Stimulated activated CD8-positive, alpha-beta memory T cell treated with anti-CD3 and anti-CD28 coated beads, Interleukin-2, amount 100 ng/mL, for 48 hours (primary cell): ENCODE results near the gene SKAP2.

ENCODE experiments used
- DNase-seq, 2 donors: peaks; one replicate each; pipeline ENCODE4 v3.0.0-alpha.2; 2020; ENCODE audit warnings: low read depth in 2 of 2

Gene SKAP2

DNA sequence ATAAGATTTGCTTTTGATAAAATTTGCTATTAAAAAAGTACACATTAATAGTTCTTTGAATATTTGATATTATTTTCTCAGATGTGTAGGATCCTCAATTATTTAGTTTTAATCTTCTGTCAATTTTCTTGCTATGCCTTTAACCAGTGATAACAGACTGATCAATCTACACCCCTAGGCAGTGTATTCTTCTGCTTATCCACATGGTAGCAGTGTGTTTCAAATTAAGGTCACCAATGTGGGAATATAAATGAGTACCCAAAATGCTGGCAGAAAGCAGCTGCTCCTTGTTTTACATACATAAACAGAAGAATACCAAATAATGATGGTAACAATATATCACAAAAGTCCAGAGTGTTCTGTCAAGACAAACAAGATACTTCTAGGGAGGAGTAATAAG lies 87.0 kb downstream of the SKAP2 start:
- no peak for DNase-seq

GRCh38 chr7:26760501-26760900 lies 103.9 kb downstream of the SKAP2 start:
- no peak for DNase-seq

DNA sequence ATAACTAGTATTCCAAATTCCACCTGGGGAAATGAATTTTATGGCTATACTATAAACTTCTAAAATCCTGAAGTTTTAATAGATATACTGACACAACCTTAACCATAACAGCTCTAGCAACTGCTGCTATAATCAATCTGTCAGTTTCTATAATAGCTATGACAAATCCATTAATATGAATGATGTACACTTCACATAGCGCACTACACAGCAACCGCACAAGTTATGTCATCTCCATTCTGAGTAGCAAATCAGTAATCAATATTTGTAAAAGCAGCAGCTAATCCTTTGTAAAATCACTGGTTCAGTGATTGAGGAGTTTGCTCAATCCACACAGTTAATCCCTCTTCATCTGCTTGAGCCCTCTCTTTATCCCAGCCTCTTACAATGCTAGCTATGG lies 105.3 kb downstream of the SKAP2 start:
- DNase-seq = no peak

DNA sequence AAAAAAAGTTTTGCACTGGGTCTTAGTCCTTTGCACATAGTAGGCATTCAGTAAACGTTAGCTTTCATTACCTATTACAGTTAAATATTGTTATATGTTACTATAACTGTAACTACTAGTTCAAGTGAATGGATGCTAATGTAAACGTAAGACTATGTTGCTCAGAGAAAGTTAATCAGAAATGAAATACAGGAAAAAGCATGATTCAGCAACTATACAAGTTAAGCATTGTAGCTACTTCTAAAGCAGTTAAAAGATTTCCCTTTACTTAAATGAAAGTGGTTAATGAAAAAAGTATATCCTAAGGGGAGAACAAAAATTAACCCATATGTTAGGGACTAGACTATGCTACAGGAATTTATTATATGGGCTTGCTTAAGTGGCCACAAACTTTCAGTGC lies 121.2 kb downstream of the SKAP2 start:
- no peak for DNase-seq

GRCh38 chr7:26735976-26736600 lies 128.3 kb downstream of the SKAP2 start:
- no peak for DNase-seq

GRCh38 chr7:26729150-26729775 lies 135.1 kb downstream of the SKAP2 start:
- DNase-seq = no peak

GRCh38 chr7:26726051-26726450 lies 138.3 kb downstream of the SKAP2 start:
- DNase-seq = no peak

- DNase-seq = no peak
Measured at GRCh38 chr7:26724795-26725194, 139.6 kb downstream of the SKAP2 start.

DNA sequence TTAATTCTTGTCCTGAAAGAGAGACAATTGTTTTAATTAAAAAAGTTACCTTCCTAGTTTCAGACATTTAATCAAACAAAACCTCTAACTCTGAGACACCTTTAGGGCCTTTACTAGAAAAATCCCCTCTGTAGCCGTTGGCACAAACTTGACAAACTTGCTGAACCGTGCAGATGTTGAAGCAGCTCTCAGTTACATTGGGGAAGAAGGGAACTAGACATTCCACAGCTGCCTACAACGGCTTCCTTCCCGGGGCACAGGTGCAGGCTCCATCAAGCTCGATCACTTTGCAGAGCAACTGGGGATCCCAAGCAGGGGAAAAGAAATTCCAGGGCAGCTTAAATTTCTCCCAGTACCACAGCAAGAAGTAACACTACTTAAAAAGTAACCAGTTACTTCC lies 141.3 kb downstream of the SKAP2 start:
- DNase-seq = no peak

DNA sequence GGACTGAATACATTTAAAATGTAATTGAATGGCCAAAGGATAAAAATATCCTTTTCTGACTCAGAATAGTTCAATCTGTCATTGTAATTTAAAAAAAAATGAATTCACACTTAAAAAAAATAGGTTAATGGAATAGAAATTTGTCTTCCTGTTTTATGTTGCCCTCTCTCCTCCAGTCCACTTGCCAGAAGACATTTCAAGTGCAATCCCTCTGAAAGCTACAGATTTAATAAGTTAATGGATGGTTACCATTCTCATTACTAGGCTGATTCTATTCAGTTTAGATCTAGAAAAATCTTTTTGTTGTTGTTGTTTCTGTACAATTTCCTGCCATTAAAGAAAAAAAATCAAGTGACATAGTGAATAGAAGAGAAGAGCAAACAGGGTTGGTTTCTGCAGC lies 142.9 kb downstream of the SKAP2 start:
- DNase-seq = no peak

DNA sequence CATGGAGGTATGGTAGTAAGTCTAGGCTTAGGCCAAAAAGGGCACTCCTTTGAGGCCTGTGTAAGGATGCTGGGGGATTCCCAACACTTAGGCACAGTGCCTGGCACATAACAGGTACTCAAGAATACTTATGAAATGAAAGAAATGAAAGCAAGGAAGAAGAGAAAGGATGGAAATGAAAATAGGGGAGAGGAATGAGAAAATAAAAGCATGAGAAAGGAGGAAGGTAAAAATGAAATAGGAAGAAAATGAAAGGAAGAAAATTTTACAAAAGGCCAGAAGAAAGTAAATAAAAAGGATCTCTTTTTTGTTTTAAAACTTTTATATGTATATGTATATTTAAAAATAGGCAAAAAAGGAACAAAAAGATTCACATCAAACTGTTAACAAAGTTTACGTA lies 146.3 kb downstream of the SKAP2 start:
- DNase-seq = no peak

- DNase-seq = no peak
Measured at GRCh38 chr7:26714438-26714837, 150.0 kb downstream of the SKAP2 start.

- DNase-seq = no peak
Measured at GRCh38 chr7:26714006-26714405, 150.4 kb downstream of the SKAP2 start.

DNA sequence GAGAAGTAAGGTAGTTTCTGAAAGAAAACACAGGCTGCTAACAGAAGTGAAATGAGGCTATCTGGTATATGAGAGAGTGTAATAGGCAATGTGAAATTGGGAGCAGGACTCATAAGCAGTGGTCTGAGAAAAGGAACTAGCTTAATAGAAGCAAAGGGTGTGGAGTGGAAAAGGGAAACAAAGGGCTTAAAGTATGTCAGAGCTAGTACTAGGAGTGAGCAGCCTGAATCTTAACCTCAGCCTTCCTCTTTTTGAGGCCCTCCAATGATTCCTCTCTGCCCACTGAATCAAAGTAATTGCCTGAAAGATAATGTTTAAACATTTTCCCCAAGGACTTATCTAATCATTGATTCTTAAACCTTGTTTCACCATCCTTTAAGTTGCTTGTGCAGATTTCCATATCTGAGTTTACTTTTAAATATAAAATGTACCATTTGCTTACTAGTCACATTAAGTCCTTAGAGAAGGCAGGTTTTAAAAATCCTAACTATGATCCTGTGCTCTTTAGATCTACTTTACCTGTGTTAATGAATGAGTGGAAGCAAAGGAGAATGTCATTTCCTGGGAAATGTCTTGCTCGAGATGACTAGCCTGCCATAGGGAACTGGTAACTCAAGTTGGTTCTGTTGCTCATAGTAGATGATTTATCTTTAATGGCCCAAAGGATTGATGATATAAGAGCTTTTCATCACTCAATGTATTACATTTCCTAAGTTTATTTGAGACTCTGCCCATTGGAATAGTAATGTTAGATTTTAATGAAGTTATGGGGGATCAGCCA lies 155.0 kb downstream of the SKAP2 start:
- DNase-seq = no peak

DNA sequence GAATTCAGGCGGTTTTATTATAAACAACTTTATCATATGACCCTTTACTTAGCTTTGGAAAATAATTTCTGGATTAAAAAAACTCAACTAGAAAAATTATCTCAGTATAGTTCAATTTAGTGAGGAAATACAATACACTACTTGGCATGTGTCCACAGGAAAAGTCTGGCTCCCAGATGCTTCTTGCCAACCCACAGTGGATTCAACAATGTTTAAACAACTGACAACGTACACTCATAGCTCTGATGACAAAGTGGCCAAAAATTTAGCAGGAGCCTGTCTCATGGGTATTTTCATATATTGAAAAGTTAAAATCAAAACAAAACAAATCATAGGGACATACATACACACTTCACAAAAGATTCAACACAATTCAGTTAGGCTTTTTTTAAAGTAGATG lies 158.8 kb downstream of the SKAP2 start:
- DNase-seq = no peak

DNA sequence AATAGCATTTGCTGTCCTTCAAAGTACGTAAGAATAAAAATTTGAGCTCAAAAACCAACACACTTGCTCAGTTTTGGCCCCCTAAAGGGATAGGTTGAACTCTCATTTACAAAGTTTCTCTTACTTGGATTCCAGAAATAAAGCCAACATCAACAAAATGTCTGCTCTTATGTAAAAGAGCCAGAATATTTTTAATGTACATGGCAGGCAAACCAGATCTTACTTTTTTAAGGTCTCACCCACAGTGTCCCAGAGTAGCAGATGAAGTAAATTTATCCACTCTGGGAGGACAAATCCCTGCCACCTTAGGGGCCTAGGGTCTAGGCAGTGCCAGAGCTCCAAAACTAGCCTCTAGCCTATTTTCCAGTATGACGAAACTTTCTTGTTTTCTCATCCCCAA lies 159.6 kb downstream of the SKAP2 start:
- DNase-seq = no peak

DNA sequence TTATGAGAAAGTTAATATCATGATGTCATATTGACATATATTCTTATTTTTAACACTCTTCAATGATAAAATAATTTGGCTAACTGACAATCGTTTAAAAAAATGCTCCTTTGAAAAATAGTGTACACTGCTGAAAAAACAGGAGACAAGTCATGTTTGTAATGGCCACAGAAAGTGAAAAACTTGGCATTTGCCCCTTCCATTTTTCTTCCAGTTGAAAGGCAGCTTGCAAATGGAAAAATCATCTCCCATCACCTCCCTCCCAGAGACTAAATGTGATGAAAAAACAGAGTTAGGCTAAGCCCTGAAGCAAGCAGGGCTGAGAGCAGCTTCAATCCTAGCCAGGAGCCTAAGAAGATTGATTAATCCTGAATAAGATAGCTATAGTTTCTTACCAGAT lies 160.4 kb downstream of the SKAP2 start:
- no peak for DNase-seq

GRCh38 chr7:26700893-26701292 lies 163.5 kb downstream of the SKAP2 start:
- DNase-seq = no peak

- no peak for DNase-seq
Measured at GRCh38 chr7:26700386-26700785, 164.0 kb downstream of the SKAP2 start.

GRCh38 chr7:26699766-26700165 lies 164.6 kb downstream of the SKAP2 start:
- DNase-seq = no peak

DNA sequence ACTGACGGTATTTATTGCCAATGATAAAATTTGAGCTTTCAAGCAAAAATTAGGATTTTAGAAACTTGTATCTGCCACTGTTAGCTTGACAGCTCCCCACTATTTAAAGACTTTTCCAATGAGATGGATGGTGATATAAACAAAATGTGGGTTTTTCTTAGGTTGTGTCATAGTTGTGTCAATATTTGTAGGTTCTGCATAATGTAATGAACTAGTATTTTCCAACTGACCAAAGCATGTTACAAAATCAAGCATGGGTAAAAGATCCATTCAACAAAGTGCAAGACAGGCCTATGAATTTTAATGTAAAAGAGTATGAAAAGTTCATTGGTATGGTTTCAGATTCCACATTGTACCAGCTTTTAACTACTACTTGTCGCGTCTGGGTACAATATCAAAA lies 165.6 kb downstream of the SKAP2 start:
- DNase-seq = no peak

DNA sequence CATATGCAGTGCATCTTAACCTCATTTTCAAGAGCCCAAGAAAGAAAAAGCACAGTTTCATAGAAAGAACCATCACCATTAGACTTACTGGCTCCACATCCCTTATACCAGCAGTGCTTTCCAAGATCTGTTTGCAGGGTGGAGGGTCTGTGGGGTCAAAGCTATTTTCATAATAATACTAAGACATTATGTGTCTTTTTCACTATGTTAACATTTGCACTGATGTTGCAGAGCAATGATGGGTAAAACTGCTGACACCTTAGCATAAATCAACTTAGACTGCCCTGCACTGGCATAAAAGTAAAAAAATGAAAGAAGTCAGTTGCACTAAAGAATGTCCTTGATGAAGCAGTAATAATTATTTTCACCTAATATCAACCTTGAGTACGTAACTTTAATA lies 166.2 kb downstream of the SKAP2 start:
- DNase-seq = no peak

GRCh38 chr7:26696978-26697377 lies 167.4 kb downstream of the SKAP2 start:
- no peak for DNase-seq
